HCT116 (cell line): Measurements from ENCODE around the gene MMP24. TPM values are rescaled to one million over a fixed set of nuclear protein-coding genes. Genes with fewer than 3 reads are reported as not detected.

Experiments used
- ATAC-seq: fragments of 200-7000 bp; cut with Tn5 transposase; 2 replicates; pipeline ENCODE4 v1.9.1; 2020; ENCODE audit warnings: mild to moderate bottlenecking, moderate library complexity
- BruUV-seq: library from RNA; stranded (reverse); fragments of 400-500 nt; replicated peaks from 2 replicates; lab custom pipeline; 2021; lab: Mats Ljungman, UMichigan
- CTCF ChIA-PET: fragments of 300-600 bp; sonication (Branson Sonifier 250); formaldehyde crosslinking; loops from one replicate; lab custom pipeline; 2021; ENCODE audit warnings: antibody characterized with exemption; lab: Charles Lee
- POLR2A ChIA-PET: fragments of 300-600, 350-600 bp; sonication (Branson Sonifier 250); formaldehyde crosslinking; loops from one replicate; lab custom pipeline; 2021; ENCODE audit warnings: antibody characterized with exemption; lab: Charles Lee
- RAD21 ChIA-PET, 2 experiments: fragments of 300-600 bp; sonication (Branson Sonifier 250); formaldehyde crosslinking; loops; one replicate each; lab custom pipeline; 2023; ENCODE audit warnings: low total read pairs in 2 of 2; ENCODE audit not compliant: uncharacterized antibody in 2 of 2, unreplicated experiment in 2 of 2, low non-redundant PET in 1 of 2; lab: Charles Lee
- DNase-seq: peaks from one replicate; pipeline ENCODE4 v3.0.0-alpha.2; 2010; ENCODE audit warnings: low read depth, low spot score
- H2AFZ ChIP-seq: fragments of 200-600 bp; shearing (Covaris generic), sonication (generic); 2 replicates; pipeline ENCODE4 v1.6.1; 2017; ENCODE audit warnings: low read depth, mixed run types, mixed read lengths, antibody characterized with exemption, low read length; ENCODE audit not compliant: poor library complexity, severe bottlenecking
- H3K27ac ChIP-seq: 2 replicates; pipeline ENCODE4 v1.5.1; 2012; ENCODE audit warnings: low read depth, low read length
- H3K27me3 ChIP-seq: fragments of 200-600 bp; sonication (generic); 2 replicates; pipeline ENCODE4 v1.6.1; 2016; ENCODE audit warnings: mixed run types, low read length, mixed read lengths; ENCODE audit not compliant: insufficient read depth
- H3K36me3 ChIP-seq, 2 experiments: fragments of 200-500 bp in 1 of 2; fragments of 200-600 bp in 1 of 2; sonication (Bioruptor generic) in 1 of 2; sonication (generic) in 1 of 2; 2 replicates each; pipeline versions ENCODE4 v1.5.1 to v1.6.1; 2014 to 2016; ENCODE audit warnings: low read length in 2 of 2, inconsistent platforms in 1 of 2, mixed read lengths in 1 of 2, mixed run types in 1 of 2; ENCODE audit not compliant: insufficient read depth in 2 of 2, control insufficient read depth in 1 of 2
- H3K4me1 ChIP-seq, 2 experiments: fragments of 200-600 bp in 1 of 2; sonication (generic) in 1 of 2; 2 replicates each; pipeline versions ENCODE4 v1.5.1 to v1.6.1; 2012 to 2017; ENCODE audit warnings: low read length in 2 of 2, inconsistent platforms in 1 of 2, mild to moderate bottlenecking in 1 of 2, mixed read lengths in 1 of 2, mixed run types in 1 of 2, moderate library complexity in 1 of 2; ENCODE audit not compliant: insufficient read depth in 2 of 2, control insufficient read depth in 1 of 2
- H3K4me2 ChIP-seq: fragments of 200-600 bp; sonication (generic); 2 replicates; pipeline ENCODE4 v1.6.1; 2017; ENCODE audit warnings: mixed run types, low read length, mixed read lengths
- H3K4me3 ChIP-seq, 2 experiments: fragments of 200-600 bp in 1 of 2; sonication (generic) in 1 of 2; replicated peaks in 1 of 2; 2 replicates each; pipeline ENCODE4 v1.5.1; 2011 to 2016; ENCODE audit warnings: low read length in 2 of 2, control low read depth in 1 of 2, low read depth in 1 of 2, mild to moderate bottlenecking in 1 of 2, mixed read lengths in 1 of 2, mixed run types in 1 of 2
- H3K79me2 ChIP-seq: fragments of 200-600 bp; sonication (generic); 2 replicates; pipeline ENCODE4 v1.6.1; 2017; ENCODE audit warnings: mild to moderate bottlenecking, mixed run types, low read length, moderate library complexity, mixed read lengths; ENCODE audit not compliant: insufficient read depth
- H3K9ac ChIP-seq: fragments of 200-600 bp; sonication (generic); 2 replicates; pipeline ENCODE4 v1.6.1; 2016; ENCODE audit warnings: low read length, mixed read lengths
- H3K9me2 ChIP-seq: fragments of 200-600 bp; sonication (generic), shearing (Covaris generic); 2 replicates; pipeline ENCODE4 v1.6.1; 2017; ENCODE audit warnings: mixed run types, mild to moderate bottlenecking, moderate library complexity; ENCODE audit not compliant: insufficient read depth
- H3K9me3 ChIP-seq, 2 experiments: fragments of 200-500 bp in 1 of 2; fragments of 200-600 bp in 1 of 2; sonication (Bioruptor generic) in 1 of 2; sonication (generic) in 1 of 2; 2 replicates each; pipeline ENCODE4 v1.6.1; 2014 to 2017; ENCODE audit warnings: low read length in 2 of 2, mixed read lengths in 2 of 2, inconsistent platforms in 1 of 2, low read depth in 1 of 2, mild to moderate bottlenecking in 1 of 2, mixed run types in 1 of 2, moderate library complexity in 1 of 2; ENCODE audit not compliant: control insufficient read depth in 1 of 2, insufficient read depth in 1 of 2
- H4K20me1 ChIP-seq: fragments of 200-600 bp; sonication (generic), shearing (Covaris generic); 2 replicates; pipeline ENCODE4 v1.6.1; 2017; ENCODE audit warnings: mixed run types, mild to moderate bottlenecking, moderate library complexity; ENCODE audit not compliant: insufficient read depth
- EGR1 ChIP-seq: IDR thresholded peaks from 2 replicates; pipeline ENCODE4 v1.6.1; 2012; ENCODE audit warnings: low read depth
- ELF1 ChIP-seq: IDR thresholded peaks from 2 replicates; pipeline ENCODE4 v1.6.1; 2012; ENCODE audit warnings: low read depth, borderline replicate concordance
- EZH2 ChIP-seq: fragments of 200-600 bp; sonication (generic); IDR thresholded peaks from 2 replicates; pipeline ENCODE4 v1.6.1; 2017; ENCODE audit warnings: antibody characterized with exemption, mixed run types
- FOSL1 ChIP-seq: IDR thresholded peaks from 2 replicates; pipeline ENCODE4 v1.6.1; 2012; ENCODE audit warnings: low read depth
- MAX ChIP-seq: IDR thresholded peaks from 2 replicates; pipeline ENCODE4 v1.6.1; 2012
- POLR2A ChIP-seq: IDR thresholded peaks from 2 replicates; pipeline ENCODE4 v1.7.0; 2011; ENCODE audit warnings: borderline replicate concordance; ENCODE audit not compliant: insufficient read depth, insufficient read length; ENCODE audit errors: extremely low read depth
- POLR2AphosphoS5 ChIP-seq: IDR thresholded peaks from 2 replicates; pipeline ENCODE4 v1.6.1; 2011; ENCODE audit warnings: mild to moderate bottlenecking, low read depth, low read length, moderate library complexity
- RAD21 ChIP-seq: IDR thresholded peaks from 2 replicates; pipeline ENCODE4 v1.6.1; 2012; ENCODE audit warnings: low read depth, mild to moderate bottlenecking
- SP1 ChIP-seq: IDR thresholded peaks from 2 replicates; pipeline ENCODE4 v1.6.1; 2012; ENCODE audit warnings: low read depth
- SRF ChIP-seq: IDR thresholded peaks from 2 replicates; pipeline ENCODE4 v1.6.1; 2012; ENCODE audit warnings: low read depth
- TCF7L2 ChIP-seq: IDR thresholded peaks from 2 replicates; pipeline ENCODE4 v1.7.0; 2011; ENCODE audit warnings: borderline replicate concordance, inconsistent platforms; ENCODE audit not compliant: insufficient read depth, insufficient read length; ENCODE audit errors: extremely low read depth
- YY1 ChIP-seq: IDR thresholded peaks from 2 replicates; pipeline ENCODE4 v1.6.1; 2011; ENCODE audit warnings: low read length, low read depth, moderate library complexity, mild to moderate bottlenecking; ENCODE audit not compliant: insufficient replicate concordance; ENCODE audit errors: extremely low read depth
- ZNF274 ChIP-seq: fragments of 200-500 bp; sonication (Bioruptor generic); IDR thresholded peaks from 2 replicates; pipeline ENCODE4 v1.6.1; 2014; ENCODE audit warnings: mild to moderate bottlenecking, low read depth, low read length, inconsistent platforms
- intact Hi-C: fragments of 100-400 bp; cut with micrococcal nuclease; formaldehyde crosslinking; loops from 2 replicates; pipeline ENCODE4 v1.10.0; 2022
- total RNA-seq: library from RNA; stranded (reverse); gene quantifications from one replicate; pipeline ENCODE4 v1.2.1, GENCODE V29; 2021; ENCODE audit not compliant: unreplicated experiment
- TF ChIP-seq, protein P1 (sequence below), 3 experiments: fragments of 200-600 bp in 1 of 3; sonication (generic) in 1 of 3; IDR thresholded peaks in 2 of 3; conservative IDR thresholded peaks in 1 of 3; 2 replicates each; pipeline ENCODE4 v1.5.1; 2012 to 2017; ENCODE audit warnings: low read depth in 2 of 3, low read length in 2 of 3, antibody characterized with exemption in 1 of 3, borderline replicate concordance in 1 of 3, control low read depth in 1 of 3, mild to moderate bottlenecking in 1 of 3, mixed read lengths in 1 of 3, mixed run types in 1 of 3, moderate library complexity in 1 of 3; ENCODE audit not compliant: insufficient read depth in 1 of 3

The MMP24 gene
- total RNA-seq, 1 experiment from 2014 or later = not detected

DNA sequence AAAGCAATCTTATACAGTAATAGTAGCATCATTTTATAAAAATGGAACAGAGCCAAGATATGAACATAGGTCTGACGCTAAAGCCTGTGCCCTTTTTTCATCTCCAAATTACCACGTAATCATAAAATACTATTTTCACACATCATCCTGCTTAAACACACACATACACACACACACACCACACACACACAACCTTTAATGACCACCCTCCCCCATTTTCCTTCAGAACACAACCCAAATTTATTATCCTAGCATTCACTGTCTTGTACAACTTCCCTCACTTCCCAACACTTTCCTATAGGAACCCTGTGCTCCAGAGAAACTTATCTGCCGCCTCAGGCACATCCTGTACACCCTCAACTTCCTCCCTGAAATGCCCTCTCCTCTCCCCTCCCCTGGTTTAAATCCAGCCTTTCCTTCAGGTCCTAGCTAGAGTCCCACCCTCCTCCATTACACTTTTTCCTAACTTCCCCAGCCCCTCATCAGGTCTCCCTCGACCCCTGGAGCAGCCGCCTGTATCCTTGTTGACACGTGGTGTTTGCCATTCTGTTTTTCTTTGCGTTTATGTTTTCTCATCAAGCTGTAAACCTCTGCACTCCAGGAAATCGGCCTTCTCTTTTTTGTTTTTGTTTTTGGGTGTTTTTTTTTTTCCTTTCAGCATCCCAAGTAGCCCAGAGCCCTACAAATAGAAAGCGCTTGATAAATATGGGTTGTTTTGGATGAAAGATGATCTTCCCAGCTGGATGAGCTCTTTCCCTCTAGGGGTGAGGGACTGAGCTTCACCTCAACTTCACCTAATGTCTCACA lies 968 bp upstream of the MMP24 start:
- no peak for ATAC-seq

More for the DNA sequence above, 968 bp upstream of the MMP24 start:
- Histone ChIP-seq H3K4me3 (no peak overlapping the region), H4K20me1 (no peaks in the 10 kb centered on the region), H3K9ac (no peak overlapping the region), H3K79me2 (no peaks in the 10 kb centered on the region), H3K27ac (no peak overlapping the region), H3K9me2 (no peaks in the 10 kb centered on the region), H3K36me3 (no peaks in the 10 kb centered on the region), H3K4me1 (no peaks in the 10 kb centered on the region), H2AFZ (no peak overlapping the region), H3K4me2 (no peak overlapping the region), H3K9me3 (no peaks in the 10 kb centered on the region), H3K27me3 (no peaks in the 10 kb centered on the region)
- TF ChIP-seq EGR1 = no peak
- TF ChIP-seq ZNF274 = no peak
- TF ChIP-seq MAX = no peak
- no peak for TF ChIP-seq SP1
- no peak for TF ChIP-seq POLR2AphosphoS5
- no peak for TF ChIP-seq FOSL1
- TF ChIP-seq SRF = no peak
- no peak for TF ChIP-seq EZH2
- no peak for TF ChIP-seq POLR2A
- TF ChIP-seq, protein P1, sequence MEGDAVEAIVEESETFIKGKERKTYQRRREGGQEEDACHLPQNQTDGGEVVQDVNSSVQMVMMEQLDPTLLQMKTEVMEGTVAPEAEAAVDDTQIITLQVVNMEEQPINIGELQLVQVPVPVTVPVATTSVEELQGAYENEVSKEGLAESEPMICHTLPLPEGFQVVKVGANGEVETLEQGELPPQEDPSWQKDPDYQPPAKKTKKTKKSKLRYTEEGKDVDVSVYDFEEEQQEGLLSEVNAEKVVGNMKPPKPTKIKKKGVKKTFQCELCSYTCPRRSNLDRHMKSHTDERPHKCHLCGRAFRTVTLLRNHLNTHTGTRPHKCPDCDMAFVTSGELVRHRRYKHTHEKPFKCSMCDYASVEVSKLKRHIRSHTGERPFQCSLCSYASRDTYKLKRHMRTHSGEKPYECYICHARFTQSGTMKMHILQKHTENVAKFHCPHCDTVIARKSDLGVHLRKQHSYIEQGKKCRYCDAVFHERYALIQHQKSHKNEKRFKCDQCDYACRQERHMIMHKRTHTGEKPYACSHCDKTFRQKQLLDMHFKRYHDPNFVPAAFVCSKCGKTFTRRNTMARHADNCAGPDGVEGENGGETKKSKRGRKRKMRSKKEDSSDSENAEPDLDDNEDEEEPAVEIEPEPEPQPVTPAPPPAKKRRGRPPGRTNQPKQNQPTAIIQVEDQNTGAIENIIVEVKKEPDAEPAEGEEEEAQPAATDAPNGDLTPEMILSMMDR (IDR thresholded peaks at IDR 0.05 in 2 of 3, conservative IDR thresholded peaks at IDR 0.05 in 1 of 3; ENCODE audit: borderline replicate concordance in 1 of 3, insufficient read depth in 1 of 3, low read depth in 2 of 3, low read length in 2 of 3) = no peak
- no peak for TF ChIP-seq RAD21
- no peak for TF ChIP-seq TCF7L2
- TF ChIP-seq ELF1 = no peak
- no peak for TF ChIP-seq YY1
- no TSS peak for BruUV-seq
- intact Hi-C loops = no loop called here
- ChIA-PET POLR2A (no interaction called here), RAD21 (no interaction called here), CTCF (no interaction called here)
- no peak for DNase-seq
